DMS153 treated with DMSO at 0.1 percent for 48 hours (cell line): Measurements from ENCODE around the gene NOS1.
"Not testable (repeated sequence)": the region's sequence is repeated elsewhere in the genome, so short reads cannot be mapped to it uniquely, and the experiment has no call there.

Experiments
- DNase-seq: peaks from one replicate; lab custom pipeline; 2025; ENCODE audit not compliant: unreplicated experiment; lab: John Stamatoyannopoulos, UW

Gene NOS1

GRCh38 chr12:117182866-117183265 is 178.6 kb downstream of the NOS1 start:
- no peak for DNase-seq

- not testable (repeated sequence) for DNase-seq
Measured at GRCh38 chr12:117181468-117181843, 180.0 kb downstream of the NOS1 start.

- no peak for DNase-seq
Measured at GRCh38 chr12:117180758-117181467, 180.5 kb downstream of the NOS1 start.

DNA sequence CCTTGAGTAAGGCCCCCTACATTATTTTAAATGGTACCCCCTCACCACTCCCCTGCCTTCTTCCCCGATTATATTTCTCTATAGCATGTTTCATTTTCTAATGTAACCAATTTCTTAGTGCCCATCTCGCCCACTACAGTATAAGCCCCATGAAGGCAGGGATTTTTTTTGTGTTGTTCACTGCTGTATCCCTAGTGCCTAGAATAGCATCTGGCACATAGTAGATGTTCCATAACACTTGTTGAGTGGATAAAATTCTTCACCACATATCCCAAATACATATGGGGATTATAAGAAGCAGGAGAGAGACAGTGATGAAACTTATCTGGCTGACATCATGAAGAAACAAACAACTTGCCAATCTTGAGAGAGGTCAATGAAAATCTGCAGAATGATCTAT is 182.7 kb downstream of the NOS1 start:
- DNase-seq, result no peak

- DNase-seq, result no peak
Measured at GRCh38 chr12:117178301-117178700, 183.1 kb downstream of the NOS1 start.

GRCh38 chr12:117172168-117172567 is 189.3 kb downstream of the NOS1 start:
- DNase-seq, result no peak

GRCh38 chr12:117171499-117172162 is 189.8 kb downstream of the NOS1 start:
- no peak for DNase-seq

GRCh38 chr12:117169548-117169947 is 191.9 kb downstream of the NOS1 start:
- DNase-seq, result no peak

DNA sequence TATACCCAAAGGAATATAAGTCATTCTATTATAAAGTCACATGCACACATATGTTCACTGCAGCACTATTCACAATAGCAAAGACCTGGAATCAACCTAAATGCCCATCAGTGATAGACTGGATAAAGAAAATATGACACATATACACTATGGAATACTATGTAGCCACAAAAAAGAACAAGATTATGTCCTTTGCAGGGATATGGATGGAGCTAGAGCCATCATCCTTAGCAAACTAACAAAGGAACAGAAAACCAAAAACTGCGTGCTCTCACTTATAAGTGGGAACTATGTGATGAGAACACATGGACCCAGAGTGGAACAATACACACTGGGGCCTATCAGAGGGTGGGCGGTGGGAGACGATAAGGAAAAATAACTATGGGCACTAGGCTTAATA is 192.4 kb downstream of the NOS1 start:
- no peak for DNase-seq

GRCh38 chr12:117167769-117168168 is 193.7 kb downstream of the NOS1 start:
- no peak for DNase-seq

DNA sequence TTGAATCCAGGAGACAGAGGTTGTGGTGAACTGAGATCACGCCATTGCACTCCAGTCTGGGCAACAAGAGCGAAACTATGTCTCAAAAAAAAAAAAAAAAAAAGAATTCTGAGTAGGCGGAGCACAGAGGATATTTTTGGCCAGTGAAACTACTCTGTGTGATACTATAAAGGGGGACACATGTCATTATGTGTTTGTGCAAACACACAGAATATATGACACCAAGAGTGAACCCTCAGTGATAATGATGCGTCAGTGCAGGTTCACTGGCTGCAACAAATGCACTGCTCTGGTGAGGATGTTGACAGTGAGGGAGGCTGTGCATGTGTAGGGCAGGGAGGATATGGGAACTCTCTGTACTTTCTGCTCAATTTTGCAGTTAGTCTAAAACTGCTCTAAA is 195.3 kb downstream of the NOS1 start:
- DNase-seq, result no peak

DNA sequence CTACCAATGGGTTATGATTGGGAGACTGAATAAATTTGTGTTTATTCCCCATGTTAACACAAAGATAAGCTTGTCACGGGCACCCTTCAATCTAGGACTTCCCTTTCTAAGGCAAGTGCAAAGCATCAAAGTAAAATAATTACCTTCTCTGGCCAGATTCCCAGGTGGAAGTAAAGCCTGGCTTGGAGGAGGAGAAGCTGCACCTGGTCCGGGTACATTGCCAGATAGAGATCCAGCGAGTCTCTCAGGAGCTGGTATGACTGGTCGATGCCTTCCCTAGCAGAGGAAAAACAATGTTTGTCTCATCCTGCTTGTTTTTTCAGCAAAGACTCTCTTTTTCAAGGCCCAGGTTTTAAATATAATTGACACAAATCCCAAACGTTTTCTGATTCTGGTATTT is 196.1 kb downstream of the NOS1 start:
- DNase-seq, result no peak

DNA sequence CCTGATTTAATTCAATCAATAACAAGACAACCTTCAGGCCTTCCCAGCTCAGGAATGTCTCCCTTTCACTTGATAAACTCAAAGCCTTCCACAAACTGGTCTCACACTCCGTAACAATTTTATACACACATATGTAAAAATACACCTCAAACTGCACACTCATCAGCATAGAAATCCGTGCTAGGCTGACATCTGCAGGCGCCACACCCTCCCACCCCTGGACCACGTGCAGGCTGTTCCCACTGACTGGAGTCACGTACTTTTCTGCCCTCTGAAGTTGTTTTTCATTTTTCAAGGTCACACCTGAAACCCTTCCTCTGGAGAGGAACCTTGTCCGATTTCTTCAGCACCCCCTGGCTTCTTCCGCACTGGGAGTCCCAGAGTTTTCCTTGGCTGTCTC is 198.8 kb downstream of the NOS1 start:
- no peak for DNase-seq

GRCh38 chr12:117162167-117162539 is 199.3 kb downstream of the NOS1 start:
- DNase-seq, result no peak

GRCh38 chr12:117161460-117162166 is 199.8 kb downstream of the NOS1 start:
- DNase-seq, result no peak

GRCh38 chr12:117159674-117160073 is 201.8 kb downstream of the NOS1 start:
- no peak for DNase-seq

GRCh38 chr12:117158911-117159553 is 202.4 kb downstream of the NOS1 start:
- no peak for DNase-seq
